HUDEP-2 (cell line): Measurements from ENCODE around the gene ABHD17B.

ENCODE experiments used
- DNase-seq, 76 experiments: peaks; one replicate each; lab custom pipeline; 2025; ENCODE audit not compliant: unreplicated experiment in 76 of 76; lab: John Stamatoyannopoulos, UW

Gene ABHD17B

DNA sequence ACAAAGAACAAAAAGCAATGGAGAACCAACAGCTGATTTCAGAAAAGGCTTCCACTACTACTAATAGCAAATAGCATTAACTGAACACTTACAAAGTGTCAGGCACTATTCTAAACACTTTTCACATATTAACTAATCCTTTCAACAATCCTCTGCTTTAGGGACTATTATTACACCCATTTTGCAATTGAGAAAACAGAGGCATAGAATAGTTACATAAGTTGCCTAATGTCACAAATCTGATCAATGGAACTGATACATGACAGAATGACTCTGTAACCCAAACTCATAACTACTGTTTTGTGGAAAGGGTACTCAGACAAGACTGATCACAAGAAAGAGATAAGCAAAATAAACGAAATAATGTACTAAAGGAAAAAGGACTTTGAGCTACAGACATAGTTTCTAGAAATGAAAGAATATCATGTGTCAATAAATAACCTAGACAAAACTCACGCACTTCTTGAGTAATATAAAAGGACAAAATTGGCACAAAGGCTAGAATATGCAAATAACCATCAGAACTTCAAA is 31.3 kb downstream of the ABHD17B start:
- no peak for DNase-seq

DNA sequence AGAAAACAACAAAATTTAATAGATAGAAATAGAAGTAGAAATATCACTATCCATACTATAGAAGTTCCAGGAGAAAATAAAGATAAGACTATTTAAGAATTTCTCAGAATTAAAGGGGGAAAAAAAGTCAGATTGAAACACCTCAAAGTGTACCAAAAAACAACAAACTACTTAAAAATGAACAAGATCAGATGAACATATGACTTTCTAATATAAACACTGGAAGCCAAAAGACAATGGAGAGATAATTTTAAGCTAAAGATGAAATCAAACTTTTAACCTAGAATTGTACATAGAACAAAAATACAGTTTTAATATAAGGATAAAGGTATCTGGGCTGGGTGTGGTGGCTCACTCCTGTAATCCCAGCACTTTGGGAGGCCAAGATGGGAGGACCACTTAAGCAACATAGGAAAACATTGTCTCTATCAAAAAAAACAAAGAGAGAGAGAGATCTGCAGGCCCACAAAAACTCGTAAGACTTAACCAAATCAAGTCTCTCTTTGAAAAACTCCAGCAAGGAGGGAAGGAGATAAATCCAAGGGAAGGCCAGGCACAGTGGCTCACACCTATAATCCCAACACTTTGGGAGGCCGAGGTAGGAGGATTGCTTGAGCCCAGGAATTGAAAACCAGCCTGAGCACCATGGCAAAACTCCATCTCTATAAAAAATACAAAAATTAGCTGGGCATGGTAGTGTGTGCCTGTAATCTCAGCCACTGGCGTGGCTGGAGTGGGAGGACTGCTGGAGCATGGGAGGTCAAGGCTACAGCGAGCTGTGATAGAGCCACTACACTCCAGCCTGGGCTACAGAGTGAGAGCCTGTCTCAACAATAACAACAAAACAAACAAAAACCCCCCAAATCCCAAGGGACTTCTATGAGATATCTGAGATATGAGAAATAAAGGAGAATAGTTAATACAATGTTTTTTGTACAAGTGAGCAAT is 32.4 kb downstream of the ABHD17B start:
- DNase-seq, result no peak

DNA sequence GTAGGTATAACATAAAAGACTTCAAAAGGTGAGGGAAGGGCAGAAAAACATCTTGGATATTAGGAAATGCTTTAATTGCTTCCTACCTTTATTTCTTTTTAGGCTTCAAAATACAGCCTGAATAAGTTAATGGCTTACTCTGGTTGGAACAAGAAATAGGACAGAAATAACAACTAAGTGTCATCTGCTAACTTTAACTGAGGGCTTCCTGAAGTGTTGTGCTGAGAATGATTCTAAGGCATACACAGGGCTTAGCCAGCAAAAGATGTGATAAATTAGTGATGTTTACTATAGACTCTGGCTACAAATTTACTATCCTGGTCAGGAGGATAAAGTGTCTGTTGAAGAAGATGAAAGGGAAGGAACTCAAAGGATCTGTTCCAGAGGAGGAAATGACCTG is 34.2 kb downstream of the ABHD17B start:
- DNase-seq, result no peak

DNA sequence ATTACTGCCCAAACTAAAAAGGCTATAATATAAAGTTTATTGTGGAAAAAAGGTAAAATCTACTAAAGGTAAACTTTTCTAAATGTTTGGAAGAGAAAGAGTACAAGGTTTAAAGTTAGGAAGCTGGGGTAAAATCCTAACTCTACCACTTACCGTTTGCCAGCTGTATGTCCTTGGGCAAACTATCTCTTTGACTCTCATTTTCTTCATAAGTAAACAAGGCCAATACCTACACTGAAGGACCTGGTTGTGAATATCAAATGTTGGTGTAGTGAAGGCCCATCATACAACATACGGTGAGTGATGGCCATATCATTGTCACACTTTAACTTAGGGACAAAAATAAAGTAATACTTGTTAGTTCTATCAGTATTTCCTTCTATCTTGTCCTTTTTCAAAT is 34.9 kb downstream of the ABHD17B start:
- DNase-seq, result no peak

DNA sequence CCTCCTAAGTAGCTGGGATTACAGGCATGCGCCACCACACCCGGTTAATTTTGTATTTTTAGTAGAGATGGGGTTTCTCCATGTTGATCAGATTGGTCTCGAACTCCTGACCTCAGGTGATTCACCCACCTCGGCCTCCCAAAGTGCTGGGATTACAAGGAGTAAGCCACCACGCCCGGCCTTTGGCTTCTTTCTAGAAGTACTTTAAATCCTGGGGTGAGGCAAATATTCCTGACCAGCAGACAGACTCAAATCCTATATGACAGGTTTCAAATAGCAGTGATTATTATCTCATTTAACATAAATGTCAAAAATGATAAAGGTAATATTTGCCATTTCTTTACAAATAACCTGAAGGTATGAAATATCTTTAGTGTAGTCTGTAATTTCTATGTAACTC is 35.6 kb downstream of the ABHD17B start:
- no peak for DNase-seq

DNA sequence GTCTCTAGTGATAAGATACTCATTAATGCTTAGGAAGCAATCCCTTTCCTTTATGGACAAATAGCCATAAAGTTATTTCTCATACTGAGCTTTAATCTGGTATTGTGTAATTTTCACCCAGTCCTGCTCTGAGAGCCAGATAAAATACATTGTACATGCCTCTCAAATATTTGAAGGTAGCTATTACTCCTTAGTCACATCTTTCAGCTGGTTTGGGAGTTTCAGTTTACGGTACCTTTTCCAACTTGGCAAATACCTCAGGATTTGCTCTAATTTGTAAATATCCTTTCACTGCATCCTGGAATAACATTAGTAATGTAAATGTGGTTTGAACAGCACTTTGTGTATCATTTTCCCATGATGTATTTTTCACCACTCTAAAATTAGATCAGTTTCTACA is 47.4 kb downstream of the ABHD17B start:
- no peak for DNase-seq

DNA sequence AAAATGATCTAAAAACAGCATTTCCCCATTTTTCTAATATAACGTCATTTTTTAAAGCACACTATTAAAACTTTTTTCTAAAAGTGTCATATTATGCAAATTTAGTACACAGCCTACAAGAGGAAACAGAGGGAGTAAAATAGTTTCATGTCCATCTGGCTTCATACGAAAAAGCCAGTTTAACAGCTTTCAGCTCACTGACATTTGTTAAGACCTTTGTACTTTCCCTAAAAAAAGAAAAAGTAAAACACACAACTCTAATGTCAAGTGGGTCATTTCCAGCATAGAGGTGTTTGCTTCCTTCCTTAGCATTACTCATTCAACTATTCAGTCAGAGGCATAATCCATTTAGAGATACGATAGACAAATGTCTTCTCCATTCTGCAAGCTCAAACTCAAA is 49.4 kb downstream of the ABHD17B start:
- no peak for DNase-seq

DNA sequence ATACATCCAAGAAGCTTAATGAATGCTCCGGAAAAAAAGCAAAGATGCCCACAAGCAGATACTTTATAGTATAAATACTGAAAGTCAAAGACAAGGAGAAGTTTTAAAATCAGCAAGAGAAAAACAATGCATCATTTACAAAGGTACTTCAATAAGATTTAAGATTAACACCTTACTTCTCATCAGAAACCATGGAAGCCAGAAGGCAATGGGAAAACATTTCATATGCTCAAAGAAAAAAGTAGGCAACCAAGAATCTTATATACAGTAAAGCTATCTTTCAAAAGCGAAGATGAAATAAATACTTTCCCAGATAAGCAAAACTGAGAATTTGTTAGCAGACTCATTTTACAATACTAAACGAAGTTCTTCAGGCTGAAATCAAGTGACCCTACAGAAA is 51.1 kb downstream of the ABHD17B start:
- DNase-seq, result no peak

DNA sequence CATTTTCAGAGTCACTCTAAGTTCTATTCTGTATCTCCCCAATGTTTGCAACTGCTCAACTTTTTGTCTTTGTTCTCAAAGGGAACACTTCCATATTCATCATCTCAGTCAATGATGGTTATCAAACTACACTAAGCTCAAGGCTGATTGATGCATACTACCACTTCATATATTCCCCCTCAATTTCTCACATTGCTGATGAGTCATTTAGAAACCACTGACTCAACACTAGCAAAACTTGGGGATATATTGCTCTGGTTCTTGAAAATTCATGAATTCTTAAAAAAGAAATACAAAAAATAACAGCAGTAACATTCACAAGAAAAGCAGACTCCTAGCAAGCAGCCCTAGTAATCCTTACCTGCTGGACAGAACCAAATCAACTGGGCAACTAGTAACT is 52.2 kb downstream of the ABHD17B start:
- DNase-seq, result no peak

DNA sequence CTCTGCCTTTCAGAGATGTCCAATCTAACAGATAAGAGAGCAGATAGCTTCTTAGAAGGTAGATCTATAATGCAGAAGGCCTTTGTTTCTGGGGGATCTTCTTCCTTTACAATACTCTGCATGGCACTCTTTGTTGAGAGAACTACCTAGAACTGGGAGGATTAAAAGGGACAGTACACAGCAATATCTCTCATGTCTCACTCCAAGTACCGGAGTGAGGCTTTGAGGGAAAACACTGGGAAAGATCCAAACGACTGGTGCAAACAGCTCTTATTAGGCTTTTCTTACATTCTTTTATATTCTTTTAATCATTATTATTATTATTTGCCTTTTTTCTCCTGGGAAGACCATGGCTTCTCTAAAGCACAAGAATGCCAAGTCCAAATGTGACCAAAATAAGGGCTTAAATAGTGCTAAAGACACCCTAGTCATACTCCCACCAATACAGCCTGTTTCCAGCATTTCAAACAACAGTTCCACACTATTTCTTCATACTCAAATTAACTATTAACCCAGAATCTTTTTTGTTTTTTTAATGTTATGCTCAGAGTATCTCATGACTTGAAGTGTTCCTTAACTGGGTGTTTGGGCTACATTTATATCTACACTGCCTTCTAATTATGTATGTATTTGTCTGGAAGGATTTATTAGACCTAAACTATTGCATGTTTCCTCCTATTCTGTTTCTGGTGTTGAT is 52.7 kb downstream of the ABHD17B start:
- no peak for DNase-seq

DNA sequence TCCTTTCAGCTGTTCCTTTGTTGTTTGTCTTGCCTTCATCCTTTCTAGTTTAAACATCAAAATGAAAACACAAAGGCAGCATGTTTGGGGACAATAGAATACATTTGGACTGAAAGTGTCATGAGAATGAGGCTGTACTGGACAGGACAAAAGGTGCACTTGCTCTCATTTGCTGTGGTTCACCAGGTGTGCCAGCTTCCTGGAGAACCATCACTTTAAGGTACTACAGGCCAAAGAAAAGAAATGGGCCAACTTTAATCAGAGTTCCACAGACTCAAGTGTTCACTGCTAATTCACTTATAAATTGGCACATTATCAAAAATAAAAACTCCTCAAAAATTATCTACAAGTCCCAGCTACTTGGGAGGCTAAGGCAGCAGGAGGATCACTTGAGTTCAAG is 53.8 kb downstream of the ABHD17B start:
- peak in 7 of 76 experiments; percentile 1 to 26 (median 7) for DNase-seq

DNA sequence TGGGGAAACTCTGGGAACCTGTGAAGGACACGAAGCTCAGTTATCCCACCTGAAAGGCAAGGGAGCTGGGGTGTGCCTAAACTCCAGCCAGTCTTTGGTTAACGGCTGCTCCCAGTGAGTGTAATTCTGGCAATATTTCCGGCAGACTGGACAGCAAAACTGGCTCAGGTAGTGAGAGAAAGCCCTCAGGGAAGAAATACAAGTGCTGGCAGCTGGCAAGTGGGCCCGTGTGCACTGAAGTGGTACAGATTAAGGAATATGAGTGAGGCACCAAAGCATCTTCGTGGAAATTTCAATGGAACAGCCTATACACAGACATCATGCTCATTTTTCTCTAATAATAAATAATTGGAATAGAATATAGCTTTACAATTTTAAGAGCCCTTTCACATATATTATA is 56.2 kb downstream of the ABHD17B start:
- no peak for DNase-seq

DNA sequence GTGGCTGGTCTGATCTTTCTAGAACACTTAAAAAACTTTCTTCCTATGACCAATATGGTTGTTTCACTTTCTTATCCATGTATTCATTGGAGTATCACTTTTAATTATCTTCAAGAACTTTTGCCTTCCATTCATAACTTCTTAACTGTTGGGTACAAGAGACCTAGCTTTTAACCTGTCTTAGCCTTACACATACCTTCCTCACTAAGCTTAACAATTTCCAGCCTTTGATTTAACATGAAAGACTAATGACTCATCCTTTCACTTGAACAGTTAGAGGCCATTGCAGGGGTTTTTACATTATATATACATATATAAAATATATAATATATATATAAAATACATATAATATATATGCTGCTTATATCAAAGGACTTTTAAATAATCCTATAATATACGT is 57.9 kb downstream of the ABHD17B start:
- no peak for DNase-seq

DNA sequence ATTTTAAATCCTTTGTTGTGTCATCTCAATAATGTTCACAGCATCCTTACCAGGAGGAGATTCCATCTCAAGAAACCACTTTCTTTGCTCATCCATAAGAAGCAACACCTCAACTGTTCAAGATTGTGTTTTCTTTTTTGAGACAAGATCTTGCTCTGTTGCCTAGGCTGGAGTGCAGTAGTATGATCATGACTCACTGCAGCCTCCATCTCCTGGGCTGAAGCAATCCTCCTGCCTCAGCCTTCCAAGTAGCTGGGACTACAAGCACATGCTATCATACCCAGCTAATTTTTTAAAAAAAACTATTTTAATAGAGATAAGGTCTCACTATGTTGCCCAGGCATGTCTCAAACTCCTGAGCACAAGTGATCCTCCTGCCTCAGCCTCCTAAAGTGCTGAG is 60.0 kb downstream of the ABHD17B start:
- DNase-seq, result no peak

DNA sequence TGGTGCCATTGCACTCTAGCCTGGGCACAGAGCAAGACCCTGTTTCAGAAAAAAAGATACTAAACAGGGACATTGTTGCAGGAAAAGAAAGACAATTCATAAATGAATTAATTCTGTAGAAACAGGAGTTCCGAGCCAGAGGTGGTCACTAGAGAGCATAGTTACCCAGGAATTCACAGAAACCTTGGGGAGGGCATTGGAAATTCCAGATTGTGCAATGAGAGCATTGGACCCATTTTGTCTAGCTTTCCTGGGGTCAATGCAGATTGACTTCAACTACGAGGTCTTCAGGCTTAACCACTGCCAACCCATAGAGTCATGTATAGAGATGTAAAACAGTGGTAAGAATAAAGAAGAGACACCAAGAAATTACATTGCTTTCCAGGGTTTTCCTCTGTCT is 63.1 kb downstream of the ABHD17B start:
- no peak for DNase-seq

DNA sequence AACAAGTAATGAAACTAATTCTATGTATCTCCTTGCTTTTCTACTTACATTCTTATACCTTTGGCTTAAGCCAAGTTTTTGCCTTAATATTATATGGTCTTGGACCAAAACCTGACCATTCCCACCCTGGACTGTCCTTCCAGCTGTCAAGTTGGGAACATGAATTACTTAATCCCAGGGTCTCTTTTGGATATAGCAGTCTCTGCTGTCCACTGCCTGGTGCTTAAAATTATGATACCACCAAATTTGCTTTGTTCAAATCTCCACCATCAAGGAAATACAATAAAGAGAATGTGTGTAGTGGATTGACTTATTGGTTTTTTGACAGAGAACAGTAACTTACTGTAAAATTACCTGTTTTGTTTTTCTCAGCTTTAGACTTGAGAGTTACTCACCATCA is 66.2 kb downstream of the ABHD17B start:
- DNase-seq, result no peak

DNA sequence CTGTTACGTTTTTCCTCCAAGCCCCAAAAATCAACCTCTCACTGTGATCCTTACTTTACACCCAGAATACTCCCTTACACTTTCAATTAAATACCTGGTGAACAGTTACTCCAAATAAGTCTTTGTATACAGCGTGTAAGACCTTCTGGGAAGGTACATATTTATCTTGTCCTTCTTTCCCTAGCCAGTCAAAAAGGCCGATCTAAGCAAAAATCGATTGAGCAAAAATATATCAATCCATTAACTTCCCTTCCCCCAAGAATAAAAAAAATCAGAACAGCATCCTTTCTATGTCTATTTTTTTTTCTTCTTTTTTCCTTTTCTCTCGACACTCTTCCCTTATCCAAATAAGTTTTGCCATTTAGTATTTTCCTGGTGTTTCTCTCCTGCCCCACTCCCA is 71.3 kb downstream of the ABHD17B start:
- no peak for DNase-seq

DNA sequence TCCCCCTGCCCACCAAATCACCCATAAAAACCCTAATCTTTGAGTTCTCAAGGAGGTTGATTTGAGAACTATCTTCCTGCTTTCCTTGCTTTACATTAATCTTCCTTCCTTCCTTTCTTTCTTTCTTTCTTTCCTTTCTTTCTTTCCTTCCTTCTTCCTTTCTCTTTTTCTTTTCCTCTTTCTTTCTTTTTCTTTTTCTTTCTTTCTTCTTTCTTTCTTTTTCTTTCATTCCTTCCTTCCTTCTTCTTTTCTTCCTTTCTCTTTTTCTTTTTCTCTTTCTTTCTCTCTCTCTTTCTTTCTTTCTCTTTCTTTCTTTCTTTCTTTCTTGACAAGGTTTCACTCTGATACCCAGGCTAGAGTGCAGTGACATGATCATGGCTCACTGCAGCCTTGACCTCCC is 75.4 kb downstream of the ABHD17B start:
- no peak for DNase-seq

DNA sequence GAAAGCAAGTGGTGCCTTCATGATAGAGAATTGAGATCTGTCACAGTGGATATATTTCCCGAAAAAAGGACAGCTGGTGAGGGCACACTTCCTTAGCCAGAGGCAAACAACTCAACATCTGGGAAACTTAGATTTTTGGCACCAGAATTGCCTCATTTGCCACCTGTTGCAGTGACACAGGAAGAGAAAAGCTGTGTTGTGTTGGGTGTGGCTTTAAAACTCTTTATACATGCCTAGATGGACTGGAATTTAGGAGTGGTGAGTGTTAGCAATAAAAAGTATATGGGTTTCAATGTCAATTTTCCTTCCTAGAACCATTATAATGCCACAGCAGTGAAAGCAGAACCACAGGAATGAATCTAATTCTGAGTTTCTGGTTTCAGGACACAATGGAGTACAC is 80.1 kb downstream of the ABHD17B start:
- no peak for DNase-seq

DNA sequence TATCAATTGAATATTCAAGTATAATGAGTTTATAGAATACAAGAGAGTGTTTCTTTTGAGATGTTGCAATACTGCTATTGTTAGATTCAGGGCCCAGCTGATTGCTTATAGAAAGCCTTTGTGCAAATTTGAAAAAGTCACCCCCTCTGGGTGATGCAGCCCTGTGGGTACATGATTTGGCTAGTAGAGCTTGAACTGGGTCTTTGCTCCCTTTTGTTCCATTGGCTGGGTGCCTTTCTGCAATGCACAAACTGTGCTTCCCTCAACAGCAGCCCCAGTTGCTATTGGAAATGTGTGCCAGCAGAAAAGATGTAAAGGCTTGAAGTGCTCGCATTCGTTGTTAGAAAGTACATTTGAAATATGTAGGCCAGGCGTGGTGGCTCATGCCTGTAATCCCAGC is 80.8 kb downstream of the ABHD17B start:
- no peak for DNase-seq

DNA sequence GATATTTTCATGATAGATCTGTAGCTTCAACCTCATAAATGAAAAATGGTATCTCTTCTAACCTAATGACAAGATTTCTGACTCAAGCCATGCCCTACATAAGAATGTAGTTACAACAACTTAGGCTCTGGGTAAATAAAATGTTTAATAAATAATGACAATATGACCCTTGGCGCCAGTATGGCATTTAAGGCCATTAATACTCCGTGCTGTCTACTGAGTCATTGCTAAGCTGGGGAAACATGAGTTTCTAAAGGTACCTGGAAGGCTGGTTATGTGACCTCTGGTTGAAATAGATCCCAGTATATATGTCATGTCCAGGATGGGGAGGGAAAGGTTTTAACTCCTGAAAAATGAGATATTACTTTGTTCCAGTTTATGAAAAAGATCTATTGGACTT is 84.7 kb downstream of the ABHD17B start:
- DNase-seq, result no peak

DNA sequence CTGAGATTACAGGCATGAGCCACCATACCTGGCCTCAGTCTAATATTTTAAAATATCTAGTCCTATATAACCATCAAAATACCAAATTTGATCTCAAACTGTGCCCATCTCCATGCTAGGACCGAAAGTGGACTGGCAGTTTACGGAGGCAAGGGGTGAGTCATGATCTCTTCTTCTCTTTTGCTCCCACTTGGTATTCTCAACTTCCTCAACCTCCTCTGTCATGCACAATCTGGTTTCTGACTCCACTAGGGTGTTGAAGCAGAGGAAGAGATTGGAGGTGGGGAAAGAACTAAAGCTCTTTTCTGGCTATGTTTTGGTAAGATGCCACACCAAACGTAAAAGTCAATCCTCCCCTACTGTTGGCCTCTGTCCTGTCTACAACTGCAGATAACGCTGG is 86.7 kb downstream of the ABHD17B start:
- DNase-seq, result no peak
